Measurements from ENCODE around the gene DDX24. TPM values are rescaled to one million over a fixed set of nuclear protein-coding genes. Genes with fewer than 3 reads are reported as not detected.
"Not testable (repeated sequence)": the region's sequence is repeated elsewhere in the genome, so short reads cannot be mapped to it uniquely, and the experiment has no call there.

DDX24 gene
- total and polyA plus RNA-seq, 3 experiments from 2014 or later: 274 to 287 (median 283) TPM

DNA sequence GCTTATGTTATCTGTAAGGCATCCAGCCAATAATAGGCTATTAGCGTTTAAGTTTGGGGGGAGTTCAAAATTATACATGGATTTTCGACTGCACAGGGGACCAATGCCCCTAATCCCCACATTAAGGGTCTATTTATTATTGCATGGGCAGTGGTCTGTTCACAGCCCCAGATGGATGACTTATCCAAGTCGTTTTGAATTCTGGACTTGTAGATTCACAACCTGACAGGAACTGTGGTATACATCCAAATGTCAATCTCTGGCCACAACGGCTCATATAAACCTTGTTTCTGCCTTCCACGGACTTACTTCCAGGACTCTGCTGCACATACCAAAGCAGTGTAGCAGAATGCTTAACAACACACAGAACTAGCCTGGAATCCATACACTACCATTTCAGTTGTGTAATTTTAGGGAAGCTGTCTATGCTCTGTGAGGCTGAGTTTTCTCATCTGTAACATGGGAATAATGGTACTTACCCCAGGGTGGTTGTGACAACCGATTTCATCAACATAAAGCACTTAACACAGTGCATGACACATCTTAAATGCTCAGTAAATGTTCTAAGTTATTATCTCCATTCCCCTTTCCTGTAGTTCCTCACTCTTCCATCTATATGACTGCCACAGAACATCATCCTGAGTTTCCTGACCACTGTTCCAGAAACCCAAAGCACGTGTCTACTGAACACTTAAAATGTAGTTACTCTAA lies 3.7 kb downstream of the DDX24 start:
- no peak for DNase-seq
- Mint-ChIP-seq H3K4me3 (peak overlapping the region; percentile 94 to 100 (median 99)), H3K36me3 (peaks cover 30 to 74% (median 50%) of the 10 kb centered on the region in 3 donors), H3K27me3 (peaks cover 0 to 2% of the 10 kb centered on the region in 2 donors), H3K9me3 (peaks cover 16 to 19% (median 17%) of the 10 kb centered on the region in 5 donors), H3K4me1 (peaks cover 73 to 82% (median 78%) of the 10 kb centered on the region in 3 donors), H3K27ac (peak overlapping the region in 3 of 8 donors; percentile 5 to 100 (median 44))
- peaks cover 3% of the 10 kb centered on the region for H3K9me3 ChIP-seq (ENCODE audit: low read length)
- H3K36me3 ChIP-seq (ENCODE audit: insufficient read depth, low read length): peaks cover 17% of the 10 kb centered on the region
- peaks cover 43% of the 10 kb centered on the region for H3K4me1 ChIP-seq (ENCODE audit: insufficient read depth, low read length)
- POLR2A ChIA-PET: no interaction called here
- CTCF ChIA-PET: no interaction called here
- no peak overlapping the region for H3K27ac ChIP-seq (ENCODE audit: low read depth, low read length)
- peak overlapping the region; percentile 83 for H3K4me3 ChIP-seq (ENCODE audit: low read length)
- no peaks in the 10 kb centered on the region for H3K27me3 ChIP-seq (ENCODE audit: insufficient read depth, low read length, poor library complexity, severe bottlenecking)

- H3K4me1 Mint-ChIP-seq: peaks cover 75 to 87% (median 84%) of the 10 kb centered on the region in 3 donors
- Histone ChIP-seq H3K36me3 (ENCODE audit: insufficient read depth, low read length) (peaks cover 17% of the 10 kb centered on the region), H3K9me3 (ENCODE audit: low read length) (peaks cover 8% of the 10 kb centered on the region), H3K27ac (ENCODE audit: low read depth, low read length) (no peak overlapping the region), H3K27me3 (ENCODE audit: insufficient read depth, low read length, poor library complexity, severe bottlenecking) (no peaks in the 10 kb centered on the region), H3K4me1 (ENCODE audit: insufficient read depth, low read length) (peaks cover 39% of the 10 kb centered on the region), H3K4me3 (ENCODE audit: low read length) (peak overlapping the region; percentile 14)
- no peak for DNase-seq
- peaks cover 18 to 26% (median 21%) of the 10 kb centered on the region in 5 donors for H3K9me3 Mint-ChIP-seq
- ChIA-PET CTCF (no interaction called here), POLR2A (no interaction called here)
- peaks cover 41 to 78% (median 67%) of the 10 kb centered on the region in 3 donors for H3K36me3 Mint-ChIP-seq
- H3K27ac Mint-ChIP-seq: peak overlapping the region in 1 of 8 donors; percentile 6
- H3K27me3 Mint-ChIP-seq: no peaks in the 10 kb centered on the region
- peak overlapping the region; percentile 65 to 75 (median 73) for H3K4me3 Mint-ChIP-seq
Measured at GRCh38 chr14:94075008-94075407, 6.0 kb downstream of the DDX24 start.

DNA sequence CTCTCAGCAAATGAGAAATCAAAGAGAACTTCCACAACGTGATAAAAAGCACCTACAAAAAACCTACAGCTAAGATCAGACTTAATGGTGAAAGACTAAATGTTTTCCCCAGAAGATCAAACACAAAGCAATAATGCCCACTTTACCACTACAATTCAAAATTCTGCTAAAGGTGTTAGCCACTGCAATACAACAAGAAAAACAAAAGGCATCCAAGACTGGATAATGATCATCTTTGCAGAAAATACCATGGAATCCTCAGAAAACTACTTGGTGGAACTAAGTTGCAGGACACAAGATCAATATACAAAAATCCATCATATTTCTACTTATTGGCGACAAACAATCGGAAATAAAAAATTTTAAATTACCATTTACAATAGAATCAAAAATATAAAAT lies 6.5 kb downstream of the DDX24 start:
- Histone ChIP-seq H3K27me3 (ENCODE audit: insufficient read depth, low read length, poor library complexity, severe bottlenecking) (no peaks in the 10 kb centered on the region), H3K9me3 (ENCODE audit: low read length) (peaks cover 10% of the 10 kb centered on the region), H3K27ac (ENCODE audit: low read depth, low read length) (no peak overlapping the region), H3K4me1 (ENCODE audit: insufficient read depth, low read length) (peaks cover 40% of the 10 kb centered on the region), H3K36me3 (ENCODE audit: insufficient read depth, low read length) (peaks cover 17% of the 10 kb centered on the region), H3K4me3 (ENCODE audit: low read length) (no peak overlapping the region)
- H3K4me1 Mint-ChIP-seq: peaks cover 76 to 87% (median 85%) of the 10 kb centered on the region in 3 donors
- peak overlapping the region; percentile 31 to 68 (median 55) for H3K4me3 Mint-ChIP-seq
- POLR2A ChIA-PET: no interaction called here
- CTCF ChIA-PET: no interaction called here
- H3K36me3 Mint-ChIP-seq: peaks cover 40 to 78% (median 69%) of the 10 kb centered on the region in 3 donors
- no peaks in the 10 kb centered on the region for H3K27me3 Mint-ChIP-seq
- peak overlapping the region in 1 of 8 donors; percentile 6 for H3K27ac Mint-ChIP-seq
- peaks cover 18 to 26% (median 21%) of the 10 kb centered on the region in 5 donors for H3K9me3 Mint-ChIP-seq
- DNase-seq: no peak

DNA sequence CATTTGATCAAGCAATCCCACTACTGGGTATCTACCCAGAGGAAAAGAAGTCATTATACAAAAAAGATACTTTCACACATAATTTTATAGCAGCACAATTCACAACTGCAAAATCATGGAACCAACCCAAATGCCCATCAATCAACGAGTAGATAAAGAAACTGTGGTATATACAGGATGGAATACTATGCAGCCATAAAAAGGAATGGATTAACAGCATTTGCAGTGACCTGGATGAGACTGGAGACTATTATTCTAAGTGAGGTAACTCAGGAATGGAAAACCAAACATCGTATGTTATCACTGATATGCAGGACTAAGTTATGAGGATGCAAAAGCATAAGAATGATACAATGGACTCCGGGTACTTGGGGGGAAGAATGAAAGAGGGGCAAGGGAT lies 8.9 kb downstream of the DDX24 start:
- Mint-ChIP-seq H3K4me3 (peak overlapping the region in 5 of 7 donors; percentile 20 to 56 (median 40)), H3K4me1 (peaks cover 78 to 88% (median 87%) of the 10 kb centered on the region in 3 donors), H3K36me3 (peaks cover 38 to 69% (median 68%) of the 10 kb centered on the region in 3 donors), H3K27ac (peak overlapping the region in 1 of 8 donors; percentile 23), H3K9me3 (peaks cover 26 to 33% (median 28%) of the 10 kb centered on the region in 5 donors)
- CTCF ChIA-PET; H3K27me3 Mint-ChIP-seq; H3K36me3 ChIP-seq (ENCODE audit: insufficient read depth, low read length); H3K27ac ChIP-seq (ENCODE audit: low read depth, low read length); H3K4me3 ChIP-seq (ENCODE audit: low read length); H3K27me3 ChIP-seq (ENCODE audit: insufficient read depth, low read length, poor library complexity, severe bottlenecking); DNase-seq; POLR2A ChIA-PET: not testable (repeated sequence)
- Histone ChIP-seq H3K9me3 (ENCODE audit: low read length) (peaks cover 10% of the 10 kb centered on the region), H3K4me1 (ENCODE audit: insufficient read depth, low read length) (peaks cover 29% of the 10 kb centered on the region)

- no peaks in the 10 kb centered on the region for H3K27me3 ChIP-seq (ENCODE audit: insufficient read depth, low read length, poor library complexity, severe bottlenecking)
- peaks cover 7% of the 10 kb centered on the region for H3K9me3 ChIP-seq (ENCODE audit: low read length)
- CTCF ChIA-PET: interaction anchor here (1.8 kb wide), 1 partner anchor 70 kb away, joined by 4 read pairs; no protein-coding TSS in a partner anchor
- Mint-ChIP-seq H3K9me3 (peaks cover 8 to 16% (median 9%) of the 10 kb centered on the region in 5 donors), H3K27ac (peak overlapping the region in 7 of 8 donors; percentile 44 to 96 (median 67)), H3K4me1 (peaks cover 84 to 97% (median 95%) of the 10 kb centered on the region in 3 donors), H3K36me3 (peaks cover 26 to 80% (median 34%) of the 10 kb centered on the region in 3 donors), H3K27me3 (peaks cover 0 to 1% of the 10 kb centered on the region in 2 donors), H3K4me3 (peak overlapping the region in 4 of 7 donors; percentile 4 to 57 (median 26))
- no peak overlapping the region for H3K27ac ChIP-seq (ENCODE audit: low read depth, low read length)
- peaks cover 38% of the 10 kb centered on the region for H3K4me1 ChIP-seq (ENCODE audit: insufficient read depth, low read length)
- DNase-seq: no peak
- H3K36me3 ChIP-seq (ENCODE audit: insufficient read depth, low read length): peaks cover 23% of the 10 kb centered on the region
- POLR2A ChIA-PET: no interaction called here
- H3K4me3 ChIP-seq (ENCODE audit: low read length): no peak overlapping the region
Measured at GRCh38 chr14:94066089-94066676, 14.8 kb downstream of the DDX24 start.

- peaks cover 0 to 3% of the 10 kb centered on the region in 2 donors for H3K27me3 Mint-ChIP-seq
- Histone ChIP-seq H3K27ac (ENCODE audit: low read depth, low read length) (no peak overlapping the region), H3K27me3 (ENCODE audit: insufficient read depth, low read length, poor library complexity, severe bottlenecking) (no peaks in the 10 kb centered on the region), H3K36me3 (ENCODE audit: insufficient read depth, low read length) (peaks cover 60% of the 10 kb centered on the region), H3K4me3 (ENCODE audit: low read length) (no peak overlapping the region), H3K4me1 (ENCODE audit: insufficient read depth, low read length) (peaks cover 51% of the 10 kb centered on the region), H3K9me3 (ENCODE audit: low read length) (no peaks in the 10 kb centered on the region)
- H3K4me1 Mint-ChIP-seq: peaks cover 79 to 95% (median 95%) of the 10 kb centered on the region in 3 donors
- peak overlapping the region in 1 of 7 donors; percentile 10 for H3K4me3 Mint-ChIP-seq
- ChIA-PET CTCF (no interaction called here), POLR2A (no interaction called here)
- peak overlapping the region in 1 of 8 donors; percentile 55 for H3K27ac Mint-ChIP-seq
- DNase-seq: no peak
- H3K9me3 Mint-ChIP-seq: no peaks in the 10 kb centered on the region
- peaks cover 0 to 90% (median 22%) of the 10 kb centered on the region in 3 donors for H3K36me3 Mint-ChIP-seq
Measured at GRCh38 chr14:94062344-94062940, 18.6 kb downstream of the DDX24 start.

- Mint-ChIP-seq H3K4me1 (peaks cover 74 to 95% (median 94%) of the 10 kb centered on the region in 3 donors), H3K27me3 (peaks cover 0 to 3% of the 10 kb centered on the region in 2 donors), H3K4me3 (no peak overlapping the region), H3K27ac (peak overlapping the region in 3 of 8 donors; percentile 42 to 73 (median 55)), H3K9me3 (no peaks in the 10 kb centered on the region), H3K36me3 (peaks cover 0 to 96% (median 29%) of the 10 kb centered on the region in 3 donors)
- Histone ChIP-seq H3K4me1 (ENCODE audit: insufficient read depth, low read length) (peaks cover 36% of the 10 kb centered on the region), H3K27ac (ENCODE audit: low read depth, low read length) (no peak overlapping the region), H3K9me3 (ENCODE audit: low read length) (no peaks in the 10 kb centered on the region), H3K36me3 (ENCODE audit: insufficient read depth, low read length) (peaks cover 80% of the 10 kb centered on the region), H3K4me3 (ENCODE audit: low read length) (no peak overlapping the region), H3K27me3 (ENCODE audit: insufficient read depth, low read length, poor library complexity, severe bottlenecking) (no peaks in the 10 kb centered on the region)
- CTCF ChIA-PET: interaction anchor here (1.5 kb wide), 1 partner anchor 24 kb away, joined by 6 read pairs; no protein-coding TSS in a partner anchor
- POLR2A ChIA-PET: no interaction called here
- no peak for DNase-seq
Measured at GRCh38 chr14:94059998-94060397, 21.0 kb downstream of the DDX24 start.

Measured in CD8-positive, alpha-beta memory T cell (primary cell).